Measurements from ENCODE around the gene ZNF830.

- TF ChIP-seq CTCF (IDR thresholded peaks at IDR 0.05) (no peak), POLR2AphosphoS5 (IDR thresholded peaks at IDR 0.05) (no peak)
Measured at GRCh38 chr17:34987232-34987631, 25.9 kb downstream of the ZNF830 start.
